HG02642 (cell line): ENCODE data around the gene SCYL1.
"Not testable (repeated sequence)": the region's sequence is repeated elsewhere in the genome, so short reads cannot be mapped to it uniquely, and the experiment has no call there.

Experiments used
- ATAC-seq: cut with Tn5 transposase; IDR thresholded peaks from one replicate; pipeline ENCODE4 v1.9.1; 2021; ENCODE audit warnings: mild to moderate bottlenecking; ENCODE audit not compliant: unreplicated experiment, poor library complexity

Gene SCYL1

DNA sequence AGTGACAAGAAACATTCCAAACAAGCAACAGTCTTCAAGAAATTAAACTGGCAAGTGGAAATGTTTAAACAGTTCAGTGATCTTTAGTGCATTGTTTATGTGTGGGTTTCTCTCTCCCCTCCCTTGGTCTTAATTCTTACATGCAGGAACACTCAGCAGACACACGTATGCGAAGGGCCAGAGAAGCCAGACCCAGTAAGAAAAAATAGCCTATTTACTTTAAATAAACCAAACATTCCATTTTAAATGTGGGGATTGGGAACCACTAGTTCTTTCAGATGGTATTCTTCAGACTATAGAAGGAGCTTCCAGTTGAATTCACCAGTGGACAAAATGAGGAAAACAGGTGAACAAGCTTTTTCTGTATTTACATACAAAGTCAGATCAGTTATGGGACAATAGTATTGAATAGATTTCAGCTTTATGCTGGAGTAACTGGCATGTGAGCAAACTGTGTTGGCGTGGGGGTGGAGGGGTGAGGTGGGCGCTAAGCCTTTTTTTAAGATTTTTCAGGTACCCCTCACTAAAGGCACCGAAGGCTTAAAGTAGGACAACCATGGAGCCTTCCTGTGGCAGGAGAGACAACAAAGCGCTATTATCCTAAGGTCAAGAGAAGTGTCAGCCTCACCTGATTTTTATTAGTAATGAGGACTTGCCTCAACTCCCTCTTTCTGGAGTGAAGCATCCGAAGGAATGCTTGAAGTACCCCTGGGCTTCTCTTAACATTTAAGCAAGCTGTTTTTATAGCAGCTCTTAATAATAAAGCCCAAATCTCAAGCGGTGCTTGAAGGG is 20.0 kb upstream of the SCYL1 start:
- ATAC-seq = no peak

DNA sequence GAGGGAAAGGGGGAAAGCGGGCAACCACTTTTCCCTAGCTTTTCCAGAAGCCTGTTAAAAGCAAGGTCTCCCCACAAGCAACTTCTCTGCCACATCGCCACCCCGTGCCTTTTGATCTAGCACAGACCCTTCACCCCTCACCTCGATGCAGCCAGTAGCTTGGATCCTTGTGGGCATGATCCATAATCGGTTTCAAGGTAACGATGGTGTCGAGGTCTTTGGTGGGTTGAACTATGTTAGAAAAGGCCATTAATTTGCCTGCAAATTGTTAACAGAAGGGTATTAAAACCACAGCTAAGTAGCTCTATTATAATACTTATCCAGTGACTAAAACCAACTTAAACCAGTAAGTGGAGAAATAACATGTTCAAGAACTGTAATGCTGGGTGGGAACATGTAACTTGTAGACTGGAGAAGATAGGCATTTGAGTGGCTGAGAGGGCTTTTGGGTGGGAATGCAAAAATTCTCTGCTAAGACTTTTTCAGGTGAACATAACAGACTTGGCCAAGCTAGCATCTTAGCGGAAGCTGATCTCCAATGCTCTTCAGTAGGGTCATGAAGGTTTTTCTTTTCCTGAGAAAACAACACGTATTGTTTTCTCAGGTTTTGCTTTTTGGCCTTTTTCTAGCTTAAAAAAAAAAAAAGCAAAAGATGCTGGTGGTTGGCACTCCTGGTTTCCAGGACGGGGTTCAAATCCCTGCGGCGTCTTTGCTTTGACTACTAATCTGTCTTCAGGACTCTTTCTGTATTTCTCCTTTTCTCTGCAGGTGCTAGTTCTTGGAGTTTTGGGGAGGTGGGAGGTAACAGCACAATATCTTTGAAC is 19.2 kb upstream of the SCYL1 start:
- no peak for ATAC-seq

DNA sequence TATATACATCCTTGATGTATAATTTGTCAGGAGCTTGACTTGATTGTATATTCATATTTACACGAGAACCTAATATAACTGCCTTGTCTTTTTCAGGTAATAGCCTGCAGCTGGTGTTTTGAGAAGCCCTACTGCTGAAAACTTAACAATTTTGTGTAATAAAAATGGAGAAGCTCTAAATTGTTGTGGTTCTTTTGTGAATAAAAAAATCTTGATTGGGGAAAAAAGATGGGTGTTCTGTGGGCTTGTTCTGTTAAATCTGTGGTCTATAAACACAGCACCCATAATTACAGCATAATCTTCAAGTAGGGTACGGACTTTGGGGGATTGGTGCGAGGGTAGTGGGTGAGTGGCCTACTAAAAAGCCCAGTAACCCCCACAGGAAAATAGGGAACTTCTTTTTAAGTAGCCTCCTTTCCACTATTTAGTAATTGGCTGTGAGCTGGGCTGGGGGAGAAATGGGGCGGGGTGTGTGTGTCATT is 18.6 kb upstream of the SCYL1 start:
- ATAC-seq = no peak

DNA sequence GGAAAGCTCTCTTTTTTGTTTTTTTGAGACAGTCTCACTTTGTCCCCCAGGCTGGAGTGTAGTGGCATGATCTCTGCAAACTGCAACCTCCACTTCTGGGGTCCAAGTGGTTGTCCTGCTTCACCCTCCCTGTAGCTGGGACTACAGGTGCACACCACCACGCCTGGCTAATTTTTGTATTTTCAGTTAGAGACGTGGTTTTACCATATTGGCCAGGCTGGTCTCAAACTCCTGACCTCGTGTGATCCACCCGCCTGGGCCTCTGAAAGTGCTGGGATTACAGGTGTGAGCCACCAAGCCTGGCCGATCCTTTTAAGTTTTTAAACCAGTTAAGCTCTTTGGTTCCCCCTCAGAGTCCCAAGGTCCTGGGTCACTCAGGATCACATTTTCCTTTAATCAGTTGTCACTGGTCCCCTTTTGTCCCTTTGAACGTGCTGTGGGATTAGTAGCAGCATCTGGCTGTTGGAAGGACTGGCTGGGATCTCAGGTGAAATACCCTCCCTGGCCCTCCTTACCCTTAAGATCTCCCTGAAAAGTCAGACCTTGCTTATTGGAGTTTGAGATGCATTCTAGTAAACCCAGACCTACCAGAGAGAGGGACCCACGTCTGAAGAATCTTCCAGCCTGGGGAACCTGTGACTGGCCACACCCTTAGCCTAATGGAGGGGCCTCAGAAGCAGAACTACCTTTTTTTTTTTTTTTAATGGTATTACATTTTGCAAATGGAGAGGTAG is 17.9 kb upstream of the SCYL1 start:
- peak; percentile 35 for ATAC-seq

DNA sequence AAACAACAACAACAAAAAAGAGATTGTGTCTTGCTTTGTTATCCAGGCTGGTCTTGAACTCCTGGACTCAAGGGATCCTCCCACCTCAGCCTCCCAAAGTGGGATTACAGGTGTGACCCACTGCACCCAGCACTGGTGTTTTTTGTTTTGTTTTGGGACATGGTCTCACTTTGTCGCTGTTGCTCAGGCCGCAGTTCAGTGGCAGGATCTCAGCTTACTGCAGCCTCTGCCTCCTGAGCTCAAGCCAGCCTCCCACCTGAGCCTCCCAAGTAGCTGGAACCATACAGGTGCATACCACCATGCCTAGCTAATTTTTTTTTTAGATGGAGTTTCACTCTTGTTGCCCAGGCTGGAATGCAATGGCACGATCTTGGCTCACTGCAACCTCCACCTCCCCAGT is 12.6 kb upstream of the SCYL1 start:
- not testable (repeated sequence) for ATAC-seq

DNA sequence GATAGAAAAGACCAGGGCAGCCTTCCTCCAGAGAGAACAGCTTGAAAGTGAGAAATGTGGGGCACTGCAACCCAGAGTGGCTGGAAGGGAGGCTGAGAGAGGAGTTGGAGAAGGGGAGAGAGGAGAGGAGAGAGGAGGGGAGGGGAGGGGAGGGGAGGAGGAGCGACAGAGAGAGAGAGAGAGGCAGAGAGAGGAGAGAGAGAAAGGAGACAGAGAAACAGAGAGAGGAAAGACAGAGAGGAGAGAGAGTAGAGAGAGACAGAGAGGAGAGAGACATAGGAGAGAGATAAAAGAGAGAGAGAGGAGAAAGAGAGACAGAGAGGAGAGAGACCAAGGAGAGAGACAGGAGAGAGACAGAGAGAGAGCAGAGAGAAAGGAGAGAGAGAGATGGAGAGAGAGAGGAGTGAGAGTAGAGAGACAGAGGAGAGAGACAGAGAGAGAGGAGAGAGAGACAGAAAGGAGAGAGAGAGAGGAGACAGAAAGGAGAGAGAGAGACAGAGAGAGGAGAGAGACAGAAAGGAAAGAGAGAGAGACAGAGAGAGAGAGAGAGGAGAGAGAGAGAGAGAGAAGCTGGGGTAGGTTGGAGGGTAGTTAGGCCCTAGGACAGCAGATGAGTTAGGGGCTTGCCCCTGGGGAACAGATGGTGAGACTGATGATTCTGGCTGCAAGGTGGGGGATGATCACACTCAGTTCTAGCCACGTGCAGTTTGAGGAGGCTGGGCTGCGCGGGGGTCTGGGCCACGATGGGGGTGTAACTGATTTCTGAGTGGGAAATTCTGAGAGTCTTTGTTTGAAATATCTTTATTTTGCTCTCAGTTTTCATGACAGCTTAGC is 8.5 kb upstream of the SCYL1 start:
- no peak for ATAC-seq

DNA sequence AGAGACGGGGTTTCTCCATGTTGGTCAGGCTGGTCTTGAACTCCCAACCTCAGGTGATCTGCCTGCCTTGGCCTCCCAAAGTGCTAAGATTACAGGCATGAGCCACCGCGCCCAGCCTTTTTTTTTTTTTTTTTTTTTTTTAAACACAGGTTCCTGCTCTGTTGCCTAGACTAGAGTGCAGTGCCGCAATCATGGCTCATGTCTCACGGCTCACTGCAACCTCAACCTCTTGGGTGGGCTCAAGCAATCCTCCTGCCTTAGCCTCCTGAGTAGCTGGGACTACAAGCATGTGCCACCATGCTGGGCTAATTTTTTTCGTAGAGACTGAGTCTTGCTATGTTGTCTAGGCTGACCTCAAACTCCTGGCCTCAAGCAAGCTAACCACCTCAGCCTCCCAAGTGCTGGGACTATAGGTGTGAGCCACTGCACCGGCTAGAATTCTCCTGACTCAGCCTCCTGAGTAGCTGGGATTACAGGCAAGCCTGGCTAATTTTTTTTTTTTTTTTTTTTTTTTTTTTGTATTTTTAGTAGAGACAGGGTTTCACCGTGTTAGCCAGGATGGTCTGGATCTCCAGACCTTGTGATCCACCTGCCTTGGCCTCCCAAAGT is 5.8 kb upstream of the SCYL1 start:
- not testable (repeated sequence) for ATAC-seq

DNA sequence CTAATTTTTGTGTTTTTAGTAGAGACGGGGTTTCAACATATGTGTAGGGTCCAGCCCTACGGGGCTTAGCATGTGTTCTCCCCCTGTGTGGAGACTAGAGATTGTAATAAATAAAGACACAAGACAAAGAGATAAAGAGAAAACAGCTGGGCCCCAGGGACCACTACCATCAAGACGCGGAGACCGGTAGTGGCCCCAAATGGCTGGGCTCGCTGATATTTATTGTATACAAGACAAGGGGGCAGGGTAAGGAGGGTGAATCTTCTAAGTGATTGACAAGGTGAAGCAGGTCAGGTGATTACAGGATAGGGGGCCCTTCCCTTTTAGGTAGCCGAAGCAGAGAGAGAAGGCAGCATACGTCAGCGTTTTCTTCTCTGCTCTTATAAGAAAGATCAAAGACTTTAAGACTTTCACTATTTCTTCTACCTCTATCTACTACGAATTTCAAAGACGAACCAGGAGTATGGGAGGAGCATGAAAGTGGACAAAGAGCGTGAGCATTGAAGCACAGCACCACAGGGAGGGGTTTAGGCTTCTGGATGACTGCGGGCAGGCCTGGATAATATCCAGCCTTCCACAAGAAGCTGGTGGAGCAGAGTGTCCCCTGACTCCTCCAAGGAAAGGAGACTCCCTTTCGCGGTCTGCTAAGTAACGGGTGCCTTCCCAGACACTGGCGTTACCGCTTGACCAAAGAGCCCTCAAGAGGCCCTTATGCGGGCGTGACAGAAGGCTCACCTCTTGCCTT is 2.9 kb upstream of the SCYL1 start:
- ATAC-seq = not testable (repeated sequence)

DNA sequence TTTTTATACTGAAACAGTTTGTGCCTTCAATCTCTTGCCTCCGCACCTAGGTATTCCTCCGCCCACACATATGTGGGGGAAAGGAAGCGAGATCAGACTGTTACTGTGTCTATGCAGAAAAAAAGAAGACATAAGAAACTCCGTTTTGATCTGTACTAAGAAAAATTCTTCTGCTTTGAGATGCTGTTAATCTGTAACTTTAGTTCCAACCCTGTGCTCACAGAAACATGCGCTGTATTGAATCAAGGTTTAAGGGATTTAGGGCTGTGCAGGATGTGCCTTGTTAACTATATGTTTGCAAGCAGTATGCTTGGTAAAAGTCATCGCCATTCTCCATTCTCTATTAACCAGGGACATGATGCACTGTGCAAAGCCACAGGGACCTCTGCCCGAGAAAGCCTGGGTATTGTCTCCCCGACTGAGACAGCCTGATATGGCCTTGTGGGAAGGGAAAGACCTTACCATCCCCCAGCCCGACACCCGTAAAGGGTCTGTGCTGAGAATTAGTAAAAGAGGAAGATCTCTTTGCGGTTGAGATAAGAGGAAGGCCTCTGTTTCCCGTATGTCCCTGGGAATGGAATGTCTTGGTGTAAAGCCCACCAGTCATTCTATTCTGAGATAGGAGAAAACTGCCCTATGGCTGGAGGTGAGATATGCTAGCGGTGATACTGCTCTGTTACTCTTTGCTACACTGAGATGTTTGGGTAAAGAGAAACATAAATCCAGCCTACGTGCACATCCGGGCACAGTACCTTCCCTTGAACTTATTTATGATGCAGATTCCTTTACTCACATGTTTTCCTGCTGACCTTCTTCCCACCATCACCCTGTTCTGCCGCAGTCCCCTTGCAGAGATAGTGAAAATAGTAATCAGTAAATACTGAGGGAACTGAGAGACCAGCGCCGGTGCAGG is 1.9 kb upstream of the SCYL1 start:
- ATAC-seq = not testable (repeated sequence)

DNA sequence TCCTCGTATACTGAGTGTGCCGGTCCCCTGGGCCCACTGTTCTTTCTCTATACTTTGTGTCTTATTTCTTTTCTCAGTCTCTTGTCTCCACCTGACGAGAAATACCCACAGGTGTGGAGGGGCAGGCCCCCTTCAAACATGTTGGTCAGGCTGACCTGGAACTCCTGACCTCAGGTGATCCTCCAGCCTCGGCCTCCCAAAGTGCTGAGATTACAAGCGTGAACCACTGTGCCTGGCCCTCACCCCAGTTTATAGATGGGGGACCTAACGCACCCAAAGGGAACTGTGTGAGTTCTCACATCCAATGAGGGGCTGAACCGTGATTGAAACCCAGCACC is 1.3 kb upstream of the SCYL1 start:
- not testable (repeated sequence) for ATAC-seq

DNA sequence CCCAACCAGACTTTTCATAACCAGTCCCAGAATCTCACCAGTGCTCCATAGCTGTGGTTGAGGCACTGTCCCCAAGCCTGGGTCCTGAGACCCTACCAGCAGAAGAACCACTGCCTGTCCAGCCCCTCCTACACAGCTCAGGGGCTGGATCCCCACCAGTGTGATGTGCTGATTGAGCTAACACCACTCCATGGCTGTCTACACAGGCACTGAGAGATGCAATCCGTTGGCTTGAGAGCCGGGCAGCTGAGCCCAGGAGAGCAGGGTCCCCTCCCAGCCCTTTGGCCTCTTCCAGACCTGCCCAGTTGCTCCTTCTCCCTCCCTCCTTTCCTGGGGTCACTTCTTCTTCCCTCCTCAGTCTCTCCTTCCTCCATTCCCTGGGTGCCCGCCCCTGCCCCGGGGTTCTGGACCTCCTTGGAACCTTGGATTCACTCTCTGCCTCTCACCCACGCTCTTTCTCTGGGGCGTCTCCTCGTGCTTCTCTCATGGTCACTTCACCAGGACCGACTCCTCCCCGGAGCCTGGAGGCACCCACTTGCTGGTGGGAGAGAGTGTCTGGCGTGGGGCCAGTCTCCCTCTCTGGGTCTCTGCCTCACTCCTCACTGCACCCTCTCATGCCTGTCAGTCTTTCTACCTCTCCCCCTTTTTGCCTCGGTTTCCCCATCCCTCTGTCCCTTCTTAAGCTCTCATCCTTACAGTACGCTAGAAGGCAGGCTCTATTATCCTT is 706 bp upstream of the SCYL1 start:
- no peak for ATAC-seq

DNA sequence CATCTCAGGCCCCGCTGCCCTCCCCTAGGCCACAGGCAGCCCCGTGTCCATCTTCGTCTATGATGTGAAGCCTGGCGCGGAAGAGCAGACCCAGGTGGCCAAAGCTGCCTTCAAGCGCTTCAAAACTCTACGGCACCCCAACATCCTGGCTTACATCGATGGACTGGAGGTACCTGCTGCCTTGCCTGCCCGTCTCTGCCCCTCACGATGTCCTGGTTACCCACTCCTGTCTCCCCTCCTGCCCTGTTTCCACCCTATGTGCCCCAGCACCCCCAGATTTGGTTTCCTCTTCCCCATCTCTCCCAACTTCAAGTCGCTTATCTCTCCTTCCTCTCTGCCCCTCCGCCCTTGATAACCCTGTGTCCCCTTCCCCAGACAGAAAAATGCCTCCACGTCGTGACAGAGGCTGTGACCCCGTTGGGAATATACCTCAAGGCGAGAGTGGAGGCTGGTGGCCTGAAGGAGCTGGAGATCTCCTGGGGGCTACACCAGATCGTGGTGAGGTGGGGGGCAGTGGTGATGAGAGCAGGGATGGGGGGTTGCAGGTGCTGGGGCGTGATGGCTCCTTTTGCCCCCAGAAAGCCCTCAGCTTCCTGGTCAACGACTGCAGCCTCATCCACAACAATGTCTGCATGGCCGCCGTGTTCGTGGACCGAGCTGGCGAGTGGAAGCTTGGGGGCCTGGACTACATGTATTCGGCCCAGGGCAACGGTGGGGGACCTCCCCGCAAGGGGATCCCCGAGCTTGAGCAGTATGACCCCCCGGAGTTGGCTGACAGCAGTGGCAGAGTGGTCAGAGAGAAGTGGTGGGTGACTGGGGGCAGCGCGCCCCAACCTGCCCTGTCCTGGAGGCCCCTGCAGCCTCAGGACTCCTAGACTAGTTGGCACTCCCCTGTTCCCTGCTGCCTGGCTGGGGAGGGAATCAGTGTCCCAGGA is 930 bp downstream of the SCYL1 start:
- ATAC-seq = no peak

DNA sequence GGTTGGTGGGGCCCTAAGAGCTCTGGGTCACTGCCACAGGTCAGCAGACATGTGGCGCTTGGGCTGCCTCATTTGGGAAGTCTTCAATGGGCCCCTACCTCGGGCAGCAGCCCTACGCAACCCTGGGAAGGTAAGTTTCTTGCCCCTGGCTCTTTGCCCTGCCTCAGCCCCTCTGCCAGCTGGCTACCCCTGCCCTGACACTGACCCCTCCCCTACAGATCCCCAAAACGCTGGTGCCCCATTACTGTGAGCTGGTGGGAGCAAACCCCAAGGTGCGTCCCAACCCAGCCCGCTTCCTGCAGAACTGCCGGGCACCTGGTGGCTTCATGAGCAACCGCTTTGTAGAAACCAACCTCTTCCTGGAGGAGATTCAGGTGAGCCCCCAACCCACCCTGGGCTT is 1.9 kb downstream of the SCYL1 start:
- ATAC-seq = no peak

DNA sequence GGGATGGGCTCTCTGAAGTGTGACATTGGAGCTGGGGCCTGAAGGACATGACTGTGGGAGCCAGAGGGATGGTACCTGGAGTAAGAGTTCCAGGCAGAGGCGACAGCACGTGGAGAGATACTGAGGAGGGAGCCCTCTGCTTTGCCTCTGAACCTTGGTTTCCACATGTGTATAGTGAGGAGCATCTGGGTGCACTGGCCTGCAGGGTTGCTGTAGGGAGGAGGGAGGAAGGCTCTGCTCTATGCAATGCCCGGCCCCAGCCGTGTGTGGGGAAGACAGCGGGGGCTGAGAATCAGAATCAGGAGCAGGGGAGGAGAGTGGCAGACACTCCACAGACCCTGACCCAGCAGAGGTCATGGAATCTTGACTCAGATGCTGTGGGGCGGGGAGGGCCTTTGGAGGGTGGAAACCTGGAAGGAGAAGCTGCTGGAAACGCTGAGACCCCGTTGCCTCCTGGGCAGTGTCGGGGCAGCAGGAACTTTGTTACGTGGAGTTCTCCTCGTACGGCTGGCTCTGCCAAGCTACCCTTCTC is 4.0 kb downstream of the SCYL1 start:
- ATAC-seq = no peak

DNA sequence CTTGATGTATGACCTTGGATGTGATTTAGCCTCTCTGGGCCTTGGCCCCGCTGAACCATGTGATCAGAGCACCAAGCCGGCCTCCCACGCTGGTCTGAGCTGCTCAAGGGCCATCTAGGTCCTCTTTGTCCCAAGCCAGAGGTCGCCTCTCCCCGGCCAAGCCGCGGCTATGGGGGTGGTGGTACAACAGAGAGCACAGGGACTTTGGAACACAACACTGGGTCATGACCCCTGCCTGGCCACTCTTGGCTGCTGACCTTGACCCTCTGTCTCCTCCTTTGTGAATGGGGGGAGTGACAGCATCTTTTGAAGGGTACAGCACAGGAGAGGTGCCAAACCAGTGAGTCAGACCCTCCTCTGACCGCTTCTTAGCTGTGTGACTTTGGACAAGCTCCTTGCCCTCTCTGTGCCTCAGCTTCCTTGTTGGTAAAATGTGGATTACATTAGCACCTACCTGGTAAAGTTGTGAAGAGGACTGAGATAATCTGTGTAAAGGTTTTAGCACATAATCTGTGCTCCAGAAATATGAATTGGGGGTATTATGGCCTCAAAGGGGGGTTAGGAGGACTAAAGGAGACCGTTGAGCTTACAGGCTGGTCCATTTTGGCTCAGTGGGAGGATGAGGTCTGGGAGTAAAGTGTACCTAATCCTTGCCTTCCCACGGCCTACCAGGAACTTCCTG is 4.7 kb downstream of the SCYL1 start:
- ATAC-seq = no peak

DNA sequence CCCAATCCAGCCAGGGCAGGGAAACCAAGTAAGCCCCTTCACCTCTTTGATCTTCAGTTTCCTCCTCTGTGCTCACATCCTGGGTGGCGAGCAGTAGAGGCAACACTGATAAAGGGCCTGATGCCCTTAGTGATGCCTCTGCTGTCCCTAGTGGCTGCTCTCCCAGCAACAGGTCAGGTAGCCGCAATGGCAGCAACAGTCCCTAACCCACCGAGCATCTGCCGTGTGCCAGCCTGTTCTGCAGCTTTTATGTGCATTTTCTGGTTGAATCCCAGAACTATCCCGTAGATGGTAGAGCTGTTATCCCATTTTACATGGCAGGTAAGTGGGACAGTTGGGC is 5.2 kb downstream of the SCYL1 start:
- no peak for ATAC-seq
